ENCODE data around the gene PATJ. TPM values are rescaled to one million over a fixed set of nuclear protein-coding genes. Genes with fewer than 3 reads are reported as not detected.

PATJ gene
- total RNA-seq, 1 experiment from 2014 or later = 57.9 TPM

GRCh38 chr1:62212411-62212810 is 470.1 kb downstream of the PATJ start (continued):
- no peak; the same call in 1 of the 2 replicates for TF ChIP-seq USF1 (CRISPR knock-in tag; IDR thresholded peaks at IDR 0.05)
- TF ChIP-seq ZNF232 (CRISPR knock-in tag; IDR thresholded peaks at IDR 0.05) = no peak
- no peak for TF ChIP-seq ATF6 (CRISPR knock-in tag; IDR thresholded peaks at IDR 0.05)
- TF ChIP-seq SMAD4 (CRISPR knock-in tag; IDR thresholded peaks at IDR 0.05) = no peak
- TF ChIP-seq FOXJ3 (CRISPR knock-in tag; IDR thresholded peaks at IDR 0.05; ENCODE audit: borderline replicate concordance) = no peak
- TF ChIP-seq ESRRA (CRISPR knock-in tag; IDR thresholded peaks at IDR 0.05; ENCODE audit: borderline replicate concordance) = no peak
- no peak for TF ChIP-seq FOXP4 (CRISPR knock-in tag; IDR thresholded peaks at IDR 0.05)
- no peak for TF ChIP-seq NR1H2 (CRISPR knock-in tag; IDR thresholded peaks at IDR 0.05)
- TF ChIP-seq ZBTB21 (CRISPR knock-in tag; IDR thresholded peaks at IDR 0.05; ENCODE audit: borderline replicate concordance) = no peak
- no peak for TF ChIP-seq ZSCAN18 (CRISPR knock-in tag; IDR thresholded peaks at IDR 0.05)
- TF ChIP-seq ZNF138 (CRISPR knock-in tag; conservative IDR thresholded peaks at IDR 0.05) = no peak
- TF ChIP-seq MXD4 (CRISPR knock-in tag; IDR thresholded peaks at IDR 0.05; ENCODE audit: borderline replicate concordance) = no peak
- TF ChIP-seq NFATC4 (CRISPR knock-in tag; IDR thresholded peaks at IDR 0.05) = peak; percentile 93
- no peak for TF ChIP-seq ZNF263 (CRISPR knock-in tag; IDR thresholded peaks at IDR 0.05; ENCODE audit: low read depth)
- TF ChIP-seq ZNF396 (CRISPR knock-in tag; IDR thresholded peaks at IDR 0.05; ENCODE audit: borderline replicate concordance) = no peak
- TF ChIP-seq HMGA2 (CRISPR knock-in tag; IDR thresholded peaks at IDR 0.05) = no peak
- TF ChIP-seq ZNF281 (CRISPR knock-in tag; IDR thresholded peaks at IDR 0.05) = peak; percentile 13; the same call in 1 of the 2 replicates
- TF ChIP-seq PRRX2 (CRISPR knock-in tag; IDR thresholded peaks at IDR 0.05) = peak; percentile 92; the same call in 1 of the 2 replicates
- no peak for TF ChIP-seq KAT7 (CRISPR knock-in tag; IDR thresholded peaks at IDR 0.05; ENCODE audit: borderline replicate concordance)
- no peak for TF ChIP-seq HMGXB4 (CRISPR knock-in tag; IDR thresholded peaks at IDR 0.05)
- TF ChIP-seq GTF2I (CRISPR knock-in tag; conservative IDR thresholded peaks at IDR 0.05) = no peak
- no peak for TF ChIP-seq MLX (CRISPR knock-in tag; IDR thresholded peaks at IDR 0.05)
- TF ChIP-seq PRDM15 (CRISPR knock-in tag; IDR thresholded peaks at IDR 0.05) = no peak
- TF ChIP-seq GRHL2 (CRISPR knock-in tag; IDR thresholded peaks at IDR 0.05; ENCODE audit: insufficient replicate concordance, severe bottlenecking) = no peak
- TF ChIP-seq ZNF416 (CRISPR knock-in tag; IDR thresholded peaks at IDR 0.05) = peak; percentile 93; the same call in 1 of the 2 replicates
- no peak for TF ChIP-seq ETV6 (CRISPR knock-in tag; IDR thresholded peaks at IDR 0.05)

All from WTC11 (cell line).